Activated CD8-positive, alpha-beta memory T cell treated with anti-CD3 and anti-CD28 coated beads for 48 hours (primary cell): ENCODE results near the gene STON2.
"Not testable (repeated sequence)": the region's sequence is repeated elsewhere in the genome, so short reads cannot be mapped to it uniquely, and the experiment has no call there.

Source experiments
- DNase-seq, 3 experiments: peaks; one replicate each; pipeline ENCODE4 v3.0.0-alpha.2; 2020; ENCODE audit warnings: low read depth in 2 of 3, low spot score in 2 of 3

The STON2 gene

GRCh38 chr14:81269100-81269978 is 130.8 kb downstream of the STON2 start:
- DNase-seq = no peak

DNA sequence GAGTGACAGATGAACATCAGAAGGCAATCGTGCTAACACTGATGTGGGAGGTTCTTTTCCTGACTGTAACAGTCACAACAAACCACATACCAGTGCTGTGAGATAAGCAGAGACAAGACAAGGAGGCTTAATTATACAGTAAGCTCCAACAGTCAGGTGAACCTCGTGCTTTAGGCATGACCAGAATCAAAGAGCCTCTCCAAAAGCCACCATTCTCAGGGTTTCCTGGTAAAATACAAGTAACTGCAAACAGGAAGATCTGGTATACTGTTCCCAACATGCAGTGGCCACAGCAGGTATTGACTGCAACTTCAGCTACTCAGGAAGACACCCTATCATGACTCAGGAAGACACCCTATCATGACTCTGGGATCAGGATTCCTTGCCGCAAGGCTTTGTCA is 132.1 kb downstream of the STON2 start:
- no peak for DNase-seq

GRCh38 chr14:81265636-81266169 is 134.4 kb downstream of the STON2 start:
- DNase-seq = no peak

DNA sequence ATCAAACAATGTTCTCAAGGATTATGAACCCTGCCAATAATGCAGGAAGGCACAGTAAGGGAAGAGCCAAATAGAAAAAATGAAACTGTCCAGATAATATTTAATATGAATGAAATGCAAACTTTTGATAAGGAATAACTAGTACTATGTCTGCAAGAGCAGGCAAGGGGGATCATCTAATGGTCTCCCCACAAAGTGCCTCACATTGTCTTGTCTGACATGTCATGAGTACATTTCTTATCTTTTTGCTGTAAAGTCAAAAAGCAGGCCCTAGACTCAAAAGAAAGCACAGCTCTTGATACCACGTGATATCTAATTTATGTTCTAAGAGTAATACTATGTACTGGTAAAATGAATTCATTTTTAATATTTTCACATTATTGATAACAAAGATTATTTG is 135.5 kb downstream of the STON2 start:
- no peak for DNase-seq

DNA sequence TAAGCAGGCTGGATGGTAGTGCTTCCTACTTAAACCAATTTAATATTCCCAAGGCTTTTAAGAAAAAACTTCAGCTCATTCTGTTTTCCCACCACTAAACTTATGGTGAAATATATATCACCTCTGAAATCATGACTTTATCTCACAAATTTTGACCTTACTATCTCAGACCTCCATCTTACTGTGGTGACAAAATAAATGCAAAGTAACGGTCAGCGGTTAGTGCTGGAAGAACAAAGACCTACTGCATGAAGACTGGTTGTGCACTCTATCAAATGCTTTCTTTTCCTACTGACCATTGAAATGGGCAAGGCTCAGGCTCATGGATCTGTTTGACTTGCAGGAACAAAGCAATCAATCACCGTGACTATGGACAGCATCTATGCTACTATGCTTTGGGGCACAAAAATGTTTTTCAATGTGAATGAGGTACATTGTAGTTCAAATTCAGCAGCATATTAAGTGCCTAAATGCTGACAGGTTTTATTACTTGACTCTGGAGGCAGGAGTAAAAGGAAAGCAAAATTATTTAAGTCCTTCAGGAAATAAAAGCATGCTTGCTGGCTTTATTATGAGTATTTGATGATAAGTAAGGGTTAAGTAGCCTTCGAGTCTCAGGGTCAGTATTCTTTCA is 136.2 kb downstream of the STON2 start:
- DNase-seq = no peak

GRCh38 chr14:81261176-81261575 is 138.9 kb downstream of the STON2 start:
- no peak for DNase-seq

DNA sequence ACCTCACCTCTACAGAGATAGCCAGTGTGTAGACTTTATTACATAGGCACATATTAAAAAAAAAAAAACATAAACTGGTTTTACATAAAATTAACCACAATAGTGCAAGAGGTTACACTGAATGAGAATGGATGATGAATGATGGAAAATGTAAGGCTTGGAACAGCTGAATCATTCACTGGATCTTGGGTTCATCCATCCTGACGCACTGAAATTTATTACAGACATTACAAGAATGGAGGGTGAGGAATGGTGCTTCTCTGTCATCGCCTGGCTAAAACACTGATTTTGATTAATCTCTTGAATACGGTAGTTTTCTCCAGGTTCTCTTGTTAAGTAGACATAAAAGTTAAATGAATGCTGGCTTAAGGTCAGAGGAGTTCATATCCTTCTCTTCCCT is 139.4 kb downstream of the STON2 start:
- DNase-seq = no peak

- no peak for DNase-seq
Measured at GRCh38 chr14:81256289-81256960, 143.7 kb downstream of the STON2 start.

DNA sequence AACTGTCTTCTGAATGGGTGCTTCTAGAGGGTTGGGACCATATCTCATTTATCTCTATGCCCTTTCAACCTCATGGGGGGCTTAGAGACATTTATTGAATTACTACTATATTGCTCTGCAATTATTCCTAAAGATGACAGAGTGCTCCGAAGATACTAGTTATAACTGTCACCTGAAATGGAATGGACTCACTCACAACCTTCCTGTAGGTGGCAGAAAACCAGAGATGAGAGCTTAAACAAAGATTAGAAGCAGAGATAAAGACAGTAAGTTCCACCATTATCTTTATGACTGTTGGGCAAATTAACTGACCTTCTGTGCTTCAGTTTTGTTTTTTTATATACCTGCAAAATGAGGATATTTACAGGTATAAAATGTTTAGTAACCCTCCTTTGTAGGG is 147.8 kb downstream of the STON2 start:
- DNase-seq = no peak

- no peak for DNase-seq
Measured at GRCh38 chr14:81247271-81247766, 152.8 kb downstream of the STON2 start.

- no peak for DNase-seq
Measured at GRCh38 chr14:81246461-81247270, 153.5 kb downstream of the STON2 start.

DNA sequence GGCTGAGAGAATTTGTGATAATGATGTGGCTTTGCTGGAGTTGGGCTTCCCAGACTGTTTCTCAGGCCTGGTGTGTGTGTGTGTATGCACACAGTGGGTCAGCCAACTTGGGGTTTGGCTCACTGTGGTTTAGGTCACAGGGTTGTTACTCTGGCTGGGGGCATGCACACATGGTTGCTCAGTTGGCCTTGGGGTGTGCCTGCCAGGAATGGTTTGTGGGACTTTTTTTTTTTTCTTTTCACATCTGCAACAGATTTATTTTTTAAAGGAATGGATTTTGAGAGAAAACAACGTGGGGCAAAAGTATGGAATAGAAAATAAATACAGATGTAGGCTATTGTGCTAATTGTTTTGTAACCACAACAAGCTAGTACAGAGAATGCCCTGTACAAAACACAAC is 154.4 kb downstream of the STON2 start:
- DNase-seq = no peak

GRCh38 chr14:81244431-81244830 is 155.7 kb downstream of the STON2 start:
- DNase-seq = not testable (repeated sequence)

DNA sequence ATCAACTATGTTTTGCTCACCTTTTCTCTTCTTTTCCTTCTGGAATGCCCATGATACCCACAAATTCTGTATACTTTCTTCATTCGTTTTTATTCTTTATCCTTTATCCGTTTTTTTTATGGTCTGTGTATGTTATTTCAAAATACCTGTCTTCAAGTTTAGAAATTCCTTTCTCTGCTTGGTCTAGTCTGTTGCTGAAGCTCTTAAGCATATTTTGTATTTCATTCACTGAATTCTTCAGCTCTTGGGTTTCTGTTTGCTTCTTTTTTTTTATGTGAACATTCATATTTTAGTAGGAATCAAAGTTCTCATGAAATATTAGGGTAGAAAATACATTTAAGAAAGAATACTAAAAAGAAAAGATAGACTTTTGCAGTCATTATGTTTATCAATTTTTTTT is 156.6 kb downstream of the STON2 start:
- no peak for DNase-seq

DNA sequence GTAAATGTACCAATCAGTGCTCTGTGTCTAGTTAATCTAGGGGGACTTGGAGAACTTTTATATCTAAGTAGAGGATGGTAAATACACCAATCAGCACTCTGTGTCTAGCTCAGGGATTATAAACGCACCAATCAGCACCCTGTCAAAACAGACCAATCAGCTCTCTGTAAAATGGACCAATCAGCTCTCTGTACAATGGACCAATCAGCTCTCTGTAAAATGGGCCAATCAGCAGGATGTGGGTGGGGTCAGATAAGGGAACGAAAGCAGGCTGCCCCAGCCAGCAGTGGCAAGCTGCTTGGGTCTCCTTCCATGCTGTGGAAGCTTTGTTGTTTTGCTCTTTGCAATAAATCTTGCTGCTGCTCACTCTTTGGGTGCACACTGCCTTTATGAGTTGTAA is 163.3 kb downstream of the STON2 start:
- not testable (repeated sequence) for DNase-seq

- DNase-seq = no peak
Measured at GRCh38 chr14:81236138-81236537, 164.0 kb downstream of the STON2 start.

DNA sequence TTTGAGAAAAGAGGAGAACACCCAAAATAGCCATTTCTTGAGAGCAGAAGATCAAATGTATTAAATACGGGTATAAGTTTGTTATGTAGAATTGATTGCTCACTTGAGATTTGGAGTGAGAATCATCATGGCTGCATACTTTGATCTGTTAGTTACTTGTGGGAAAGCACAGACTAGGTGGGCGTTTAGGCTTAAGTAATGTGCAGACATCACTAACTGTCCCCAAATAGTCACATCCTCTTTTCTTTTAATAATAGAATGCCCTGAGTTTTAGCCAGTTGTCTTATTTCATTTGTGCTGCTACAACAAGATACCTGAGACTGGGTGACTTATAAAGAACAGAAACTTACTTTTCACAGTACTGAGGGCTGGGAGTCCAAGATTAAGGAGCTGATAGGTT is 165.0 kb downstream of the STON2 start:
- no peak for DNase-seq

DNA sequence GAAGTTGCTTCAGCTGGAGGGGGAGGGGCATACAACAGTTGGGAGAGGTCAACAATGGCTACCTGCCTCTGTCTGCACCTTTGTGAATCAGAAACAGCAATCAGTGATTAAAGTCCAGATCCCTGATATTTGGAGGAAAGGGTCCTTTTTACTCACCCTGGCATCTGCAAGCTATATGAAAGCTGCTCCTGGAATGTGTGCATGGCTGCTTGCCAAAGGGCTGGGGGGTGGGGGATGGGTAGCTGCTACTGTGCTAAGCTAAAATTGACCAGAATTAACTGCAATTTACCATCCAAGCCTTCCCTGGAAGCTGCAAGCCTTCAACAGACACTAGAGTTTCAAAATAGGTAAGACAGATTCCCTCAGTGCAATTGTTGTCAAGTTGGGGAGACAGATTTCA is 165.8 kb downstream of the STON2 start:
- no peak for DNase-seq

DNA sequence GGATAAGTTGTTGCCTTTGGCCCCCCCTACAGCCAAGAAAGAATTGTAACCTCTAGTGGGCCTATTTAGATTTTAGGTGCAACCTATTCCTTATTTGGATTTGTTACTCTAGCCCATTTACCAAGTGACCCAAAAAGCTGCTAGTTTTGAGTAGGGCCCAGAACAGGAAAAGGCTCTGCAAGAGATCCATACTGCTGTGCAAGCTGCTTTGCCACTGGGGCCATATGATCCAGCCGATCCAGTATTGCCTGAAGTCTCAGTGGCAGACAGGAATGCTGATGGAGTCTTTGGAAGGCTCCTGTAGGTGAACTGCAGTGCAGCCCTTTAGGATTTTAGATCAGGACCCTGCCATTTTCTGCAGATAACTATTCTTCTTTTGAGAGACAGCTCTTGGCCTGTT is 166.5 kb downstream of the STON2 start:
- no peak for DNase-seq

GRCh38 chr14:81231540-81231939 is 168.6 kb downstream of the STON2 start:
- DNase-seq = no peak

- DNase-seq = no peak
Measured at GRCh38 chr14:81224222-81224621, 175.9 kb downstream of the STON2 start.
